Activated T-cell treated with anti-CD3 and anti-CD28 coated beads for 1 hour (primary cell): ENCODE results near the gene NRP2.

Source experiments
- DNase-seq: peaks from one replicate; pipeline ENCODE4 v3.0.0-alpha.2; 2020; ENCODE audit warnings: low read depth

The NRP2 gene

DNA sequence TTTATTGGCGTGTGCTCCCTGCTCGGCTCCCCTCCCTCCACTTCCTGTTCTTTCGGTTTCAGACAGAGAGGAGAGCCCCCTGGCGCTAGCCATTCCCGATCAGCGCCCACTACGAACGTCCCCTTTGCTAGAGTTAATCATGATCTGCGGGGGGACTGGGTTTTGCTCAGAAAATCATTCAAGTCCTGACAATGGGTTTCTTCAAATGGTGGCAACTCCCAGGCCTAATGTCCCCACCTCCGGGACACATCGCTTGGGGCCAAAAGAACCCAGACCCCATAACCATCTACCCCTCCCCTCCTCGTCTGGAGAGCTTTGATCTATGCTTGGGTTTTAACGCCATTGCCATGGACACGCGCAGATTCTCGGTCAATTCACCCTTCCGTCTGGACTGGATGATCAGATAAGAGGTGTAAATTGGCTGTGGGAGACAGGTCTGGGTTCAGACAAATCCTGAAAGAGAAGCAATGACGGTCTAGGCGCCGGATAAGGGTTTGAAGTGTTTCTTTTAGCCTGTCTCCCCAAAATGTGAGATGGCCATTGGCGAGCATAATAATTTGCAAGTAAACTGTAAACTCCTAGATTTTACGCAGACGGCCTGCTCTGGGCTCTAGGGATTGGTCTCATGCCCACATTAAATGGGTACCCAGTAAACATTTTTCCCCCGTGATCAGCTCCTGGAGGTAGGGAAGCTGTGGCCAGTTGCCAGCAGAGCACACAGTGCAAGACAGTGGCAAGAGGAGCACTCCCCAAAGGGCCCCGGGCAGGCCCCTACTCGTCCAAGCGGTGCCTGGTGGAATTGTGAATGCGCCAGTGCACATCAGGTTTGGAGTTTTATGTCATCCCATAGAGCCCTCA is 4.7 kb downstream of the NRP2 start:
- no peak for DNase-seq

DNA sequence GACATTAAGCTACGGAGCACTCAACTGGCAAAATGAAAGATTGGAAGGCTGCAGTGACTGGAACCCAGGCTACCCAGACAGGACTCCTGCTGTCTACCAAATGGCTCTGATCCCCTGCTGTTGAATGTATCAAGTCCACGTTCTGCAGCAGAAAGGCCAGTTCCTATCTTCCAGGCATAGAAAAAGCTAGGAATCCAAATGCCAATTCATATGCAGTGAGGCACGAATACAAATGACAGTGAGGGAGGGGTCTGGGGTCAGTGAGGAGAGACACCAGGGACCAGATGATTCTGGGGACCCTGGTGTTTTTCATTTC is 5.3 kb downstream of the NRP2 start:
- no peak for DNase-seq

DNA sequence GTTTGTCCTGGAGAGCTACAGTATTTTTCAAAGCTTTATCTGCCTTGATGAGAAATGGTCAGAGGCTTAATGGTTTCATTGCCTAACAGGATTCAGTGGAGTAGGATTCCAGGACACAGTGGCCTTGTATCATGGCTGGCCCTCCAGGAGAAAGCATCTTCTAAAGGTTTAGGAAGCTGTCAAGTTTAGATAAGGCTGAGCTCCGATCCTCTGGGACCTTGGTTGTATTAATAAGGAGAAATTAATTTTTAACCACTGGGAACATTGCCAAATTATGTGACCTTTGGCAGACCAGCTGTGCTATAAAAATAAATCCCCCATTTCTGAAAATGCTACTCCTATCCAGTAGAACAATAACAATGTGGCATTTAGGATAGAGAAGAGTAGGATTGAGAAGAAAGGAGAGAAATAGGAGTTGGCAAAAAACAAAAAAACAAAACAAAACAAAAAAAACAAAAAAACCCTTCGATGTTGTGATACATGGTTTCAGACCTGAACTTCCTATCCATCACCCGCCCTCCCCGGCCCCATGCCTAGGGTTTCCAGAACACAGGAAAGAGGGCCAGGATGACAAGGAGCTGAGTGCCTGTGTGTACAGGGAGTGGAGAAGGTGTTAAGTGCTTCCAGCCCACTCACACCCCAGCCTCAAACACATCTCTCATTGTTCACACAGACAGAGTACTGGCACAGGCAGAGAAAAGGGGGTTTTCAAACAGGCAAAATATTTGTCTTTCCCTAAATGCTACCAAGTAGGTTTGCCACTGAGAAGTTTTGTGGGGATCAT is 6.3 kb downstream of the NRP2 start:
- no peak for DNase-seq

DNA sequence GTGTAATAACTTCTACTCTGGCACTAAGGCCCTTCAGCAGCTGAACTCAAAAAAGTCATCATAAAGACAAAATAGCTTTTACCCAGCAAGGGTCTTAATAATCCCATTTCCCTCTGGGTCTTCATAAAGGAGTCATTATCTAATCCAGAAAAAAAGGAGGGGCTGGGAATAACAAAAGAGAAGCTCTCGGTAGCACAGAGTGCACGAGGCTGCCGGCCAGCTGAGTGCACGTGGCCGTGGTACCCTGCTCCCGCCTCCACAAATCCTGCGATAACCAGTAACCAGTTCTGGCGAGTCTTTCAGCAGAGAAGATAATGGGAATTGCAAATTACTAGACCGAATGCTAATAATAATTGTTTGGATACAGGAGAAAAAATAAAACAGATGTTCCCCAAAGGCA is 7.5 kb downstream of the NRP2 start:
- DNase-seq: no peak

DNA sequence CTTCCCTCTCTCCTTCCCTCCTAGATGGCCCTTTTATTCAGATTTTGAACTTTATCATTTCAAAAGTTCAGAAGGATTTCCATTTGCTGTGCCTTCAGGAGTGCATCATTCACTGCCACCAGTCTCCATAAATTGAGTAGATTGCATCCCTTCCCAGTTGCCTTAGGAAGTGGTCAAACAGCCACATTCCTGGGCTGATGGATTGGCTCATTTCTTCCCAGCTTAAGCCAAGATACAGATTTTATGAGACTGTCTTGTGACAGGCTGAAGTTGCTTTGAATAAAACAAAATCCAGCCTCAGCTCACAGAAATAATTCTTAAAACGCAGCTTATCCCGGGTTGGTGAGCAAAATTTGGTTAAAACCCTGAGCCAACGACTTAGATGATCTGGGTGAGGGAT is 9.8 kb downstream of the NRP2 start:
- DNase-seq: no peak

DNA sequence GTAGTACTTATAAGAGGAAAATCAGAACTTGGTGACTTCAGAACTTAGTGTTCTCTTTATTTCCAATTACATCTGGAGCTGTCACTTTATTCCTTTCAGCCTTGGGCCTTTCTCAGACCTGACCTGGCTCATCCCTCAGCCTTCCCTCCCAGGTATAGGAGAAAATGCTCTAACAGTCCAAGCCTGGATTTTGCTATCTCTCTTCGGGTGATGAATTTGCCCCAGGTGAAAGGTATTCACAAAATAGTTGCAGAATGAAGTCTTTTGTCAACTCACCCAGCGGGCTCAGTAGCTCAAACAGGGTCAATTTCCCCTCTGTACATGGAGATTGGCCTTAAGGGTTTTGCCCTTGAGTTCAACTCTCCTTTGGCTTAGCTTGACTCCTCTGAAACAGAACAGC is 12.0 kb downstream of the NRP2 start:
- no peak for DNase-seq

DNA sequence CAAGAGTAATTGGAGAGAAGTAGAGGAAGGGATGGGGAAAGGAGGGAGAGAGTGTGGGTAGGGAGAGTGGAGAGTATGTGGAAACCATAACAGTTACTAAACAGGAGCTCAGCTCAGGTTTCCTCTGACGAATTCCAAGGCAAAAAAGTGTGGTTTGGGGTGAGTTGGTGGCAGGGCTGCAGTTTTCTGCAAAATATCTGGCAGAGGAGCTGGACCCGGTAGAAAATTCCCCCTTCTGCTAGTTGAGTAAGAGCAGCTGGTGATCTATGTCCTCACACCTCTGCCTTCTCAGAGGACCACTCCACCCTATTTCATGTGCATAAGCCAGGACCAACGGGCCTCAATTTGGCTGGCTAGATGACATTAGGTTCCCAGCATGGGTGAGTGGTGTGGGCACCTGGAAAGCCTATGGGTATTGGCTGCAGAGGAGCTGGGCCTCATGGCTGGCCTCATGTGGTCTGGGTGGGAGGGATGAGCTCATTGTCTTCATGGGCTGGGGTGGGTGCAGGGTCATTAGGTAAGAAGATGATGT is 13.2 kb downstream of the NRP2 start:
- DNase-seq: no peak

DNA sequence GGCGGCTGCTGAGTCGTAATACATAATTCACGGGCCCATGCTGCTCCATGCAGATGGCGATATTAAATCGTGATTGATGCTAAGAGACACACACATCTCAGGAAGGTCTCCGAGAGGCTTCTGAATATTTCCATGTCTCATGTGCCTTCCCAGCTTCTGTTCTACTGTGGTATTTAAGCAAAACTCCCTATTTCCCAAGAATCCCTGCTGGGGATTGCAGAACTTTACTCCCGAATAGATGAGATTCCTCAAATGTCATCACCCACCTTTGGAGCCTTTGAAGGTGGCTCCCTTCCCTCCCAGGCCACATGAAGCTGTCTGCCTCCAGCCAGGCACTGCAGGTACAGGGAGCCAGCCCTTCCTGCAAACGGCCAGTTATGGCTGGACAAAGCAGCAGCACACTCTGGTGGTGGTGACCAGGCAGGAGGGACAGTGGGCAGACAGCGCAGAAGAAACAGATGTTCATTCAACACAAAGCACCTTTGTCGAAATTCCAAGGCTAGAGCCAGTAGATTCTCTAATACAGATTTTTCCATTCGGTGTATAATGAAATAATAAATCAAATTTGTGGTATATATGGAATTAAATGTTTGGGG is 14.1 kb downstream of the NRP2 start:
- no peak for DNase-seq

DNA sequence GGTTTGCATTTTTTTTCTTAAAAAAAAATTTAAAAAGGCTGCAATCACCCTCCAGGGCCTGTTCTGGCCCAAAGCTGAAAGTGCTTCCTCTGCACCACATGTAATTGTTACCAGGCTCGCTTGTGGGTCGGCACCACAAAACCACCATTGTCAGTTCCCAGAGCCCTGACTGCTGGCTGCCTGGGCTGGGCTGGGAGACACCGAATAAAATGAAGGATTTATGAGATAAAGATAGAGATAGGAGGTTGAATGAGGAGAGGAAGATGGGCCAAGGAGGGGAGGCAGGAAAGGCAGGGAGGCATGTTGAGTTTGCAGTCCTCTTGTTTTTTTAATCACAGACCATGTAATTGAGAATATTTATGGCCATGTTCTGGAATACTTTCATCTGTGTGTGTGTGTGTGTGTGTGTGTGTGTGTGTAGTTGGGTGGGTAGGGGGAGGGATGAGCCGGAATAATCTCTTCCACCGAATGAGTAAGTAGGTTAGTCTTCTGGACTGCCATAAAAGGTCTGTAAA is 14.7 kb downstream of the NRP2 start:
- no peak for DNase-seq

DNA sequence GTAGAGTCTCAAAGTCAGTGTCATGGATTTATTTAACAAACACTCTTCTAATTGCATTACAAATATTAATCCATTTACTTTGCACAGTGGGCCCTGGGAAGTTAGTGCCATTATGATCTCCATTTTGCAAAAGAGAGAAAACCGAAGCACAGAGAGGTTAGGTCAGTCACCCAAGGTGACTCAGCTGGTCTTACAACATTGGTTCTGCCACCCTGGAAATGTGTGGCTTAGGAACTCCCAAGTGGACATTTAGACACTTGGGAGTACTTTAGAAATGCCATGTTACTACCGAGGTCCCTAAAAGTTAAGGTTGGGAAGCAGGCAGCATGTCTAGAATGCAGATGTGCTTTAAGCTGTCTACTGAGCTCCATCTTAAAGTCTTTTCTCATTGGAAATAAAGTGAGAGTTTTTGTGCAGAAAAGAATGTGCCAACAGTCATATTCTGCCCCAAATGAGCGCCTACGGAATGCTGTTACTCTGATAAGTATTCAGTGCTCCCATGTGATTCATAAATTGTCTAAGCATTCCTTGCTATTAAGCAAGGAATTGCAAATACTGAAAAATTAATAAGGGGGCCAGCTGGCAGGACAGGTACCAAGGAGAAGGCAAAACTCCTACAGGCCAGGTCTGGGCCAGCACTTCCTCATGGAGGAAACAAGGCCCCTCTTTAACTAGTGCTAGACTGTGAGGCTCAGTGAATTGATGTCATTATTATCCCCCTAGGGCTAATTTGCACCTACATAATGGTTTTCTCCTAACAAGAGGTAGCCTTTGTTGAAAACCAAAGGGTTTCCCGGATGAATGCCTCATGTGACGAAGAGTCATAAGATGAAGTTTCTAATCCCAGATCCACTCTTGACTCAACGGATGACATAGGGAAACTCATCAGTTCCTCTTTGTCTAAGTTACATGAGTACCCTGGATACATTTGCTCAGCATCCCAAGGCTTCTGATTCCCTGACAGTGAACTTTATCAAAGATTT is 16.3 kb downstream of the NRP2 start:
- no peak for DNase-seq

DNA sequence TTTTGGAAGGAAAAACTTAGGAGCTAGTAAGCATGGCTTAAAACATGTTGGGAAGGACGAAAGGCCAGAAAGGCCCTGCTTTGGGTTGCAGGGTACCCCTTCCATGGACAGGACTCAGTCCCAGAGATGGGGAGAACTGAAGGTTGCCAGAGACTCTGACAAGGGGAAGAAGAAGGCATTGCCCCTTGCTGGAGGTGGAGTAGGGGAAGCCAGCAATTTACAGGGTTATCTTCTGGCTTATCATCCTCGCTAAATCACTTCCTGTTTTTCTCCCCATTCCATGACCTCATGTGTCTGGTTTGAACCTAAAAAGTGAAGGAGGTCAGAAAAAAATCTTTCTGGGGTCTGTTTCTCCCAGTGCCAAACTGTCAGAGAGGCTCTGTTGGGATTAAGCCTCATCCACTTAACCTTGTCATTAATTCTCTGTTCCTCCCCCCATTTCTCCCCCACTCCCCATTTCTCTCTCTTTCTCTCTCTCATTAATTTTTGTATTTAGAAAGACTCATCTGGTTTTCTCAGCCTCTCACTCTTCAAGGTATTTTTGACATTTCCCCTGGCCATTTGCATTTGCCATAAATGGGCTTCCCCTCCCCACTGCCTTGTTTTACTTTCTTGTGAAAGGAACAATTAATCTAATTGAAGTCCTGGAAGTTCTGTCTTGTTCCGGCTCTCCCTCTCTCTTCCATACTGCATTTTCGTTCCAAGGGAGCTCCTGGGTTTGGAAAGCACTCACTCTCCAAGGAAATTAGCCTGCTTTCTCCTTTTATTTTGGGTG is 17.4 kb downstream of the NRP2 start:
- no peak for DNase-seq

DNA sequence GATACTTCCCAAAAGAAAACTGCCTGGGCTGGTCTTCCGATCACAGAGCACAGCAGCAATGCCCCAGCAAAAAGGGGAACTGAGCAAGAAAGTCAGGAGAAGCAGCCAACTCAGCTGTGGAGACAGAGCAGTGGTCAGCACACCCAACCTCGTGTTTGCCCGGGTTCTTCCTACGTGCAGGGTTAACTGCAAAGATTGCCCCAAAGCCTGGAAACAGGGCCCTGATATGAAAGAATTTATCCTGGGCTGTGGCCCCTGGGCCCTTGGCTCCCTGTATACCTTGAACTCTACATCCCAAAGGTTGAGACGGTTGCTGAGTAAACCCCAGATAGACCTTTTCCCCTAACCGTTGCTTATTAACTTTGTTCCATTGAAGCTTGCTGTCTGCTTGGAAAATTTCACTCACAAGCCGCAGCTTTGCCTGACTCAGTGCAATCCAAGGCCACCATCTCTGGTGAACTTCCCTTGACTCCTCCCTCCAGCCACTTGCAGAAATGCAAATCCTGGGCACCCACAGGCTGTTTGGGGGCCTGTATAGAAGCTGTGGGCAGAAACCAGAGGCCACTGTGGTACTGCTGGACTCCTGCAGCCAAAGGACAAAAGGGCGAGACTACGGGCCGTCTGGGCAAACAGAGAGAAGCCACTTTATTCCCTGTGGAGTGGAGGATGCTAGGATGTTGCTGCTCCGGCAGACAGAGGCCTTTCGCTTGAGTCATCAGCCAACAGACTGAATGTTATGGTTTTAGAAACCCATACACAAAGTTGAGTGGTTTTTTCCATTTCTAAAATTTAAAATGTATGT is 18.2 kb downstream of the NRP2 start:
- no peak for DNase-seq

DNA sequence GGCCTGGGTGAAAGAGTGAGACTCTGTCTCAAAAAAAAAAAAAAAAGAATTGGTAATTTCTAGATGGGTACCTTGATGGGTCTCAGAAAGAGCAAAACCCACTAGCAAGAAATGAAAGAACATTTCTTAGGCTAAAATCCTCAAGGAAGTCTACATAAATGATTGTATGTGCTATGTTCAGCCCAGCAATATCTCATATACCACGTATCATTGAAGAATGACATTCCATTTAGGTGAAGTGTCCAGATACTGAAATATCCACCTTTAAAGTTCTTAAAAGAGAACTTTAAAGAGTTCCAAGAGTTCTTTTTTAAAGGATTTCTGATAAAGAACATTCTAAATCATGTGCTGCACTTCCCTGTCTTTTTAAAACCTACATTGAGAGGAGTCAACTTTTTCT is 19.2 kb downstream of the NRP2 start:
- no peak for DNase-seq

DNA sequence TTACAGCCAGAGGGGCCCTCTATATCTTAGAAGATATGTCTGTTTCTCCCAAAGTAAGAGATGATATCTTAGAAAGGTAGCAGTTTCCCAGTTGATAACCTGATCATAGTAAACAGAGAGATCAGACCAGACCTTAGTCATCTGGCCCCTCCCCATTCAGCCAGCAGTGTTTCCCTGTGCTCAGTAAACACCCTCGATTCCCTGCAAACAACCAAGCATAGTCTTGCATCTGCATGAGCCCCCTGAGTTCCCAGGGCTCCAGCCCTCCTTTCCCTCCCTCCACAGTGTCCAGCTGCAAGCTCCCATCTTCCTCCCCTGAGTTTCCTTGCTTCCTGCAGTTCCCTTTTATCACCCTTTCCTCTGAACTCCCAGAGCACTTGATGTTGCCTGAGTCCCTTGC is 20.3 kb downstream of the NRP2 start:
- no peak for DNase-seq

DNA sequence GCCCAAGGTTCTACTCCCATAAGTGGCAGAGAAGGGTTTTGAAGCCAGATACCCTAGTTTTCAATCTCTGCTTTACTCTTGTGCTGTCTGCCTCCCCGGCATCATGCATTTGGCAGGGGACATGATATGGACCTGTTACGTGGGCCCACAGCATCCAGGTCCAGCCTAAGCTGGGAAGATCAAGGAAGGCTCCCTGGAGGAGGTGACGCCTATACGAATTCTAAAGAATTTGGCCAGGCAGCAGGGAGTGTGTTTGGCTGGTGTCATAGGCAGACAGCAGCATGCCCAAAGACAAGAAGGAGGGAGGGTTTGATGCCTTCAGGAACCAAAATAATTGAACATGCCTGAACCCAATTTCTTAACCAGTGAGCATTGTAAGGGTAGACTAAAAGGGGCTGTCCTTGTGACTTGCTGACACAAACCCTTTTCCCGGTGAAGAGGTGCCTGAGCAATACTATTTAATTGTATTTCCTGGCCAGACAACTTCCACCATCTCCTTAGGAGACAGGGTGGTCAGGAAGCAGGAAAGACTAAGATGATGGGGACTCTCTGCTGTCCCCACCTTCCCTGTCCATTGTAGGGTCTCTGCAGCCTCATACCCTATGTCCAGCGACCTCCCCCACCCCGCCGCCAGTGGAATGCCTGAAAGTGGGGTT is 21.3 kb downstream of the NRP2 start:
- no peak for DNase-seq

DNA sequence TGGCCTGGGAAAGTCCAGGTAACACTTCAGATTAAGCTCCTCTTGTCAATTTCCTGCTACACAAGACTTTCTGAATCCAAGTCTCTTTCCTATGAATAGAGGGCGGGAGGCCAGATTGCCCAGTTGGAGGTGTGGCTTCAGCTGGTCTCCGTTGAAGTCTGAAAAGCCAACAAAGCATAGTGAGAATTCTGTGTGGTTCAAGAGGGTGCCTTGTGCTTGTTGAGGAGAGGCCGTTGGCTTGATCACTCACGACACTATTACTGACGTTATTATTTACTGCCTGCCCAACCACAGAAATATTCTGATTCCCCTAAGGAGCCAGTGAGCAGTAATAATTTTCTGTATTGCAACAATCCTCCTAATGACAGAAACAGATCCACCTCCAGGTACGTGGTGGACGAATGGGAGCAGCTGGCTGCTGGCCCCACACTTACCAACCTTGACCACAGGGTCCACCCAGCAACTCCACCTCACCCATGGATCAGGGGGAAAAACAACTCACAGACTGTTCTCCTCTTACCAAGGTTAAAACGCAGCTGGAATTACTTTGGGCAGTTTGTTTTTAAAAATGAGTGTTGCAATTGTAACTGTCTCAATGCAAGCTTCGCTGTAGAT is 21.9 kb downstream of the NRP2 start:
- DNase-seq: no peak

DNA sequence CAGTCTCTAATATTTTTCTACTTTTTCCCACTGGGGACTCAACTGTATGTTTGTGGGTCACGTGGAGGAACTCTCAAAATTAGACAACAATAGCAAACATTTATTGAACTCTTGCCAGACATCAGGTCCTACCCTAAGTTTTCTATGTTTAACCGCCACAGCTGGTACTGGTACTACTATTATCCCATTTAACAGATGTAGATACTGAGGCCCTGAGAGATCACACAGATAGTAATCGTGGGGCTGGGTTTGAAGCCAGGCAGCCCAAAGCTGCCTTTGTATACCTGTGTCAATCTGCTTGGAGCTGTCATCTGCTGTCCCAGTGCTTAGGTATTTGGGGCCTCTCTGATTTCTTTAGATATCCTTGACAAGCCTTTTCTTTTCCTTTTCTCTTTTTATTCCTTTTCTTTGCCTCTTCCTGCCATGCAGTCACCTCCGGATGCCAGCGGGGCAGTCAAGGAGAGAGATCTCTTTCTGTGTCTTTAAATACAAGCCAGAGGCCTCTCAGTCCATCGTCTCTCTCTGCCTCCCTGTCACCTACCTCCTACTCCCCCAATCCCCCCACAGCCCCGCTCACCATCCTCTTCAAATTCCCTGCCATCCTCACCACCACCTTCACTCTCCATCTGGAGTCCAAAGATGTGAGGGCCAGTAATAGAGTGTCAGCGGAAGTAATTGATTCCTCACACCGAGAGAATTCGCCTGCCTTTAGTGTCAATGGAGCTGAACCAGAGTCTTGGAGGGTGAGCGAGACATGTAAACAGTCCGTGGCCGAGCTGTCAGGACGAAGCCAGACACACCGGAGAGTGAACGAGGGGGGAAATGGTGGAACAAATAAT is 23.4 kb downstream of the NRP2 start:
- no peak for DNase-seq

DNA sequence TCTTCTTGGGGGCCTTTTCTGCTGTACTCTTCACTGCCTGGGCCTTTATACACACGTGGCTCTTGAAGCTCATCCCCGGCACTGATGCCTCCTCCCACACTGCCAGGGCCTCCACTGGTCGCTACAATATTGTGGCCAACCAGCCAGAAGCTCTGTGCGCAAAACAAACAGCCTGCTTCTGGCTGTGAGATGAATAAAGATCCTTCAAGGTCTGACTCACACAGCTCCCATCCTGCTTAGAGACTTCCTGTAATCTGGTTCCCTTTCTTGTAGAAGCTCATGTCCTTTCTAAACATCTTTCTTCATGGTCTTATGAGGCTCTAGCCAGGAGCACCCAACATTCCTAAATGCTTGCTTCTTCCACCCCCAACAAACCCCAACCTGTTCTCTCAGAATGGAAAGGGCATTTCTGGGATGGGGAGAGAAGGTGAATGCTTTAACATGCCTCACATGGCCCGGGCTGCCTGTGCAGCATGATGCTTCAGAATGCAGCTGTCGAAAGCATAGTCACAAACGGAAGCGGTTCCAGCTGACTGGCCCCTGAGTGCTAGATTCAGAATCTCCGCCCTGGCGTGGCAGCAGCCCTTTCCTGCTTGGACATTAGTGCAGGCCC is 24.6 kb downstream of the NRP2 start:
- DNase-seq: no peak
